Measurements from ENCODE around the gene RAB3B. TPM values are rescaled to one million over a fixed set of nuclear protein-coding genes. Genes with fewer than 3 reads are reported as not detected.
"Not testable (repeated sequence)": the region's sequence is repeated elsewhere in the genome, so short reads cannot be mapped to it uniquely, and the experiment has no call there.

RAB3B gene
- total and polyA plus RNA-seq, 3 experiments from 2014 or later: 0.01 to 0.13 (median 0.11) TPM

DNA sequence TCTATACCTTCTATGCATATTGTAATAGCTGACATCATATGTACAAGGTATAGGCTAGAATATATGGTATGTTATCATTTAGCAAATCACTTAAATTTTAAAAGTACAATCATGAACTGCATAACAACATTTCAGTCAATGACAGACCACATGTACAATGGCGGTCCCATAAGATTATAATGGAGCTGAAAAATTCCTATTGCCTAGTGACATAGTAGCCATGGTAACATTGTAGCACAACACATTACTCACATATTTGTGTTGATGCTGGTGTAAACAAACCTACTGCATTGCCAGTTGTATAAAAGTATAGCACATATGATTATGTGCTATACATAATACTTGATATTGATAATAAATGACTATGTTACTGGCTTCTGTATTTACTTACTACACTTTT is 8.9 kb downstream of the RAB3B start:
- Mint-ChIP-seq H3K4me3 (no peak overlapping the region), H3K36me3 (no peaks in the 10 kb centered on the region), H3K9me3 (no peaks in the 10 kb centered on the region), H3K27me3 (no peaks in the 10 kb centered on the region), H3K27ac (no peak overlapping the region), H3K4me1 (no peaks in the 10 kb centered on the region)
- ChIA-PET CTCF (no interaction called here), POLR2A (no interaction called here)
- Histone ChIP-seq H3K4me1 (ENCODE audit: insufficient read depth, low read length) (no peaks in the 10 kb centered on the region), H3K27me3 (ENCODE audit: insufficient read depth, low read length, poor library complexity, severe bottlenecking) (no peaks in the 10 kb centered on the region), H3K9me3 (ENCODE audit: low read length) (no peaks in the 10 kb centered on the region), H3K27ac (ENCODE audit: low read depth, low read length) (no peak overlapping the region), H3K4me3 (ENCODE audit: low read length) (no peak overlapping the region), H3K36me3 (ENCODE audit: insufficient read depth, low read length) (no peaks in the 10 kb centered on the region)
- no peak for DNase-seq

DNA sequence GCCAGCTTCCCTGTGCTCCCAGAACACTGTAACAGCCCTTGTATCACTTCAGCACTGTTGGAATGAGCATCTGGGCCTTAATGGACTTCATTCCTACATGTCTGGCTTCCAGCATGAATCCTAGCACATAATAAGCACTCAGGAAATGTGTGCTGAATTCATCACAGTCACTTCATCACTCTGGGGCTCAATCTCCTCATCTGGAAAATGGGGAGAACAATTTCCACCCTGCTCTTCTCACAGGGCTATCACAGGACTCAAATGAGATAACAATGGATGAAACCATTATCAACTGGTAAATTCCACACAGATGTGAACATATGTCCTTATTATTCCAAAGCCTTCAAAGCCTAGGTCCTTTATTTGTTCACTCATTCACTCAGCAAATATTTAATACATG is 12.4 kb downstream of the RAB3B start:
- no peak overlapping the region for H3K4me3 ChIP-seq (ENCODE audit: low read length)
- CTCF ChIA-PET: no interaction called here
- Mint-ChIP-seq H3K27me3 (peaks cover 0 to 3% of the 10 kb centered on the region in 2 donors), H3K27ac (no peak overlapping the region), H3K4me3 (no peak overlapping the region), H3K9me3 (no peaks in the 10 kb centered on the region), H3K4me1 (no peaks in the 10 kb centered on the region), H3K36me3 (no peaks in the 10 kb centered on the region)
- POLR2A ChIA-PET: no interaction called here
- no peak for DNase-seq
- H3K9me3 ChIP-seq (ENCODE audit: low read length): no peaks in the 10 kb centered on the region
- no peaks in the 10 kb centered on the region for H3K36me3 ChIP-seq (ENCODE audit: insufficient read depth, low read length)
- no peaks in the 10 kb centered on the region for H3K4me1 ChIP-seq (ENCODE audit: insufficient read depth, low read length)
- H3K27ac ChIP-seq (ENCODE audit: low read depth, low read length): no peak overlapping the region
- H3K27me3 ChIP-seq (ENCODE audit: insufficient read depth, low read length, poor library complexity, severe bottlenecking): no peaks in the 10 kb centered on the region

DNA sequence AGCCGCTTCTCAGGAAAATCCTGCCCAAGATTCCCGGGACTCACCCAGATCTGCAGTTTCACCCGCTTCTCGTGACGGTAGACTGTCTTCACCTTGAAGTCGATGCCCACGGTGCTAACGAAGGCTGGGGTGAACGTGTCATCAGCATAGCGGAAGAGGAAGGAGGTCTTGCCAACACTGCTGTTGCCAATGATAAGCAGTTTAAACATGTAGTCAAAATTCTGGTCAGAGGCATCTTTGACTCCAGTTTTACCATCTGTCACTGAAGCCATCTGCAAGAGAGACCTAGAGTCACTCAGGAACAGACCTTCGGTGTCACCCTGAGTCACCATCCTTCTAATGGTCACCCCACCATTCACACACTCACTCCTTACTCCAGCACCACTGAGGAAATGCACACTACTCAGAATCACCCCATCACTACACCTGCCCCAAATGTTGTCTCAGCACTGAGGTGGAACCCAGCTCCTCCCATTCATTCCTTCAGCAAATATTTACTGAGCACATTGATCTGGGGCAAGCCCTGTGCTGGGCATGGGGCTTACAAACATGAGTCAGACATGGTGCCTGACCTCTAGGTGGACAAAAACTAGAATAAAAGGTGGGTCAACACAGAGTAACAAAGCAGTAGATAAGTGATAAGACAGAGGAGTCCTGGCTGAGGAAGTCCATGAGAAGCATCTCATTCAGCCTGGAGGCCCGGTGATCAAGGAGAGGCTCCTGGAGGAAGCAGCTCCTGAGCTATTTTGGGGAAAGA is 13.5 kb downstream of the RAB3B start:
- CTCF ChIA-PET: no interaction called here
- Mint-ChIP-seq H3K9me3 (no peaks in the 10 kb centered on the region), H3K27me3 (peaks cover 0 to 3% of the 10 kb centered on the region in 2 donors), H3K4me1 (no peaks in the 10 kb centered on the region), H3K36me3 (no peaks in the 10 kb centered on the region), H3K27ac (peak overlapping the region in 1 of 8 donors; percentile 33), H3K4me3 (no peak overlapping the region)
- H3K36me3 ChIP-seq (ENCODE audit: insufficient read depth, low read length): no peaks in the 10 kb centered on the region
- H3K27ac ChIP-seq (ENCODE audit: low read depth, low read length): no peak overlapping the region
- H3K27me3 ChIP-seq (ENCODE audit: insufficient read depth, low read length, poor library complexity, severe bottlenecking): no peaks in the 10 kb centered on the region
- H3K4me1 ChIP-seq (ENCODE audit: insufficient read depth, low read length): no peaks in the 10 kb centered on the region
- H3K4me3 ChIP-seq (ENCODE audit: low read length): no peak overlapping the region
- H3K9me3 ChIP-seq (ENCODE audit: low read length): no peaks in the 10 kb centered on the region
- POLR2A ChIA-PET: no interaction called here
- no peak for DNase-seq

DNA sequence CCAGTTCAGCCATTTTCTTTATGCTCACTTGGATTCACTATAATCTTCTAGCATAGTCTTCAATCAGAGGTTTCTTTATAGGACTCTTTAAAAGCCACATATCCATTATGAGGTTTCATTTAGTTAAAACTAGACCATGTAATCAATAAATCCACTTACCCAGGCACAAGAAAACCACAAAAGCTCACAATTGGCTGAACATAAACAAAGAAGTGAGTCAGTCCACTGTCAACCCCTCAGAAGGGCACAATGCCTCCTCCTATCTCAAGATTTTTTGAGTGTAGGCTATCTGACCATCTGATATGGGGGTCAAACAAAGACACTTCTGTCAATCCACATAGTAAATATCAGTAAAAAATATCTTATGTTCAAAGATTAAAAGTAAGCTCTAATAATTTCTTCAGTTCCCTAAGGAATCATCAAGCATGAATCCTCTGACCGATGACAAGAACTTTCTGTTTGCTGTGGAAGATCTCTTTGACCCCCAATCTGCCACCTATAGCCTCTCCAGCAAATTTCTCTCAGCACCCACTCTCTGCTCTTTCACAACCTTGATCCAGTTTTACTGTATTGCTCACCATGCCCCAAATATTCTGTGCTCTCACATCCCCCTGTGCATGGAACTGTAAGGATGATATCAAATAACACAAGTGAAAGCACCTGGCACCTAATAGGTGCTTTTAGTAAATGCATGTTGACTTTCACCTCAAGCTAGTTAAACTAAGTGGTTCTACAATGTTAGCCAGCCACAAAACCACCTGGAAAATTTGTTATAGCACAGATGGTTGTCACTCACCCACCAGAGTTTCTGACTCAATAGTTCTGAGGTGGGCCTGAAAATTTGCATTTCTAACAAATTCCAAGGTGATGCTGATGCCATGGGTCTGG is 16.7 kb downstream of the RAB3B start:
- no peaks in the 10 kb centered on the region for H3K9me3 Mint-ChIP-seq

DNA sequence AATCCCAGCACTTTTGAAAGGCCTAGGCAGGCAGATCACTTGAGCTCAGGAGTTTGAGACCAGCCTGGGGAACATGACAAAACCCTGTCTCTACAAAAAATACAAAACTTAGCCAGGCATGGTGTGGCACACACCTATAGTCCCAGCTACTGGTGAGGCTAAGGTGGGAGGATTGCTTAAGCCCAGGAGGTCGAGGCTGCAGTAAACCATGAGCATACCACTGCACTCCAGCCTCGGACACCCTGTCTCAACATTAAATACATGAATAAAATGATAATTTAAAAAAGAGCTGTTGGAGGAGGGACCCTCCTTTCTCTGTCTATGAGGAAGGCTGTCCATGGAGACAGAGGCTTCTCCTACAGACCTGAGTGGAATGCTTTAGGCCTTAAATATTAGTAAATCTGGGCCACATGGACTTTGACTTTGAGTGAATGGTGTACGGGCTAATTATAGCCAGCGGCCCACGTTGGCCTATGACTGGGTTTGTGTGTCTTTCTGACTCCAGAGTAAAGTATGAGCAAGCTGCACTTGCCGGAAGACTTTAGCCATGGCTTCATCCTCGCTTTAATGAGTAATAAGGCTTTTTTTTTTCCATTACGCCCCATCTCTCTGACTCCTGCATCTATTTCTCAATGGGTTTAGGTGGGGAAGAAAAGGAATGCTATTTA is 21.3 kb downstream of the RAB3B start:
- Histone ChIP-seq H3K27ac (ENCODE audit: low read depth, low read length) (no peak overlapping the region), H3K9me3 (ENCODE audit: low read length) (no peaks in the 10 kb centered on the region), H3K27me3 (ENCODE audit: insufficient read depth, low read length, poor library complexity, severe bottlenecking) (no peaks in the 10 kb centered on the region), H3K4me3 (ENCODE audit: low read length) (no peak overlapping the region), H3K4me1 (ENCODE audit: insufficient read depth, low read length) (no peaks in the 10 kb centered on the region), H3K36me3 (ENCODE audit: insufficient read depth, low read length) (no peaks in the 10 kb centered on the region)
- H3K27ac Mint-ChIP-seq: peak overlapping the region in 1 of 8 donors; percentile 17
- no peaks in the 10 kb centered on the region for H3K9me3 Mint-ChIP-seq
- no peak overlapping the region for H3K4me3 Mint-ChIP-seq
- ChIA-PET CTCF (no interaction called here), POLR2A (no interaction called here)
- H3K4me1 Mint-ChIP-seq: no peaks in the 10 kb centered on the region
- H3K36me3 Mint-ChIP-seq: no peaks in the 10 kb centered on the region
- peaks cover 5 to 22% of the 10 kb centered on the region in 2 donors for H3K27me3 Mint-ChIP-seq
- no peak for DNase-seq

More for the DNA sequence above, 16.7 kb downstream of the RAB3B start:
- ChIA-PET POLR2A (no interaction called here), CTCF (no interaction called here)
- Mint-ChIP-seq H3K27ac (no peak overlapping the region), H3K4me3 (no peak overlapping the region), H3K4me1 (no peaks in the 10 kb centered on the region), H3K36me3 (no peaks in the 10 kb centered on the region), H3K27me3 (peaks cover 4 to 11% of the 10 kb centered on the region in 2 donors)
- H3K9me3 ChIP-seq (ENCODE audit: low read length): no peaks in the 10 kb centered on the region
- no peaks in the 10 kb centered on the region for H3K27me3 ChIP-seq (ENCODE audit: insufficient read depth, low read length, poor library complexity, severe bottlenecking)
- H3K27ac ChIP-seq (ENCODE audit: low read depth, low read length): no peak overlapping the region
- no peaks in the 10 kb centered on the region for H3K36me3 ChIP-seq (ENCODE audit: insufficient read depth, low read length)
- no peak for DNase-seq
- no peaks in the 10 kb centered on the region for H3K4me1 ChIP-seq (ENCODE audit: insufficient read depth, low read length)
- no peak overlapping the region for H3K4me3 ChIP-seq (ENCODE audit: low read length)

DNA sequence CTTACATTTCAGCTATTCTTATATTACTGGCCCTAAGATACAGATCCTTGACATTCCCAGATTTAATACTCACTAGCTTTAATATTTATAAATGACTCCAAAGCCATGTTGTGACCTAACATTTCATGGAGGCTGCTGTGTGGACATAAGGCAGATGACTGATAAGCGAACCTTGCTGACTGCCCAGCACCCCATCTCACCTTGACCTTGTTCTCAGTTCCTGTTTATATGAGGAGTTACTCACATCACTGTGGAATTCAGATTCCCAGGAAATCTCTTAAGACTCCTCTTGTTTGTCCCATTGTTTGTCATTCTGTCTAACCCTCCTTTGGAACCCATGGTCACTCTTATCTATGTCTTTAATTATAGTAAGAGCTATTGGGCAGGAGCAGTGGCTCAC is 21.9 kb downstream of the RAB3B start:
- H3K4me1 Mint-ChIP-seq: no peaks in the 10 kb centered on the region
- no peaks in the 10 kb centered on the region for H3K36me3 Mint-ChIP-seq
- H3K9me3 ChIP-seq (ENCODE audit: low read length): no peaks in the 10 kb centered on the region
- no peak overlapping the region for H3K4me3 ChIP-seq (ENCODE audit: low read length)
- peak overlapping the region in 1 of 8 donors; percentile 17 for H3K27ac Mint-ChIP-seq
- no peaks in the 10 kb centered on the region for H3K27me3 ChIP-seq (ENCODE audit: insufficient read depth, low read length, poor library complexity, severe bottlenecking)
- no peak overlapping the region for H3K27ac ChIP-seq (ENCODE audit: low read depth, low read length)
- no peak overlapping the region for H3K4me3 Mint-ChIP-seq
- no peak for DNase-seq
- H3K27me3 Mint-ChIP-seq: peaks cover 5 to 22% of the 10 kb centered on the region in 2 donors
- H3K4me1 ChIP-seq (ENCODE audit: insufficient read depth, low read length): no peaks in the 10 kb centered on the region
- POLR2A ChIA-PET: no interaction called here
- CTCF ChIA-PET: no interaction called here
- H3K36me3 ChIP-seq (ENCODE audit: insufficient read depth, low read length): no peaks in the 10 kb centered on the region
- no peaks in the 10 kb centered on the region for H3K9me3 Mint-ChIP-seq

DNA sequence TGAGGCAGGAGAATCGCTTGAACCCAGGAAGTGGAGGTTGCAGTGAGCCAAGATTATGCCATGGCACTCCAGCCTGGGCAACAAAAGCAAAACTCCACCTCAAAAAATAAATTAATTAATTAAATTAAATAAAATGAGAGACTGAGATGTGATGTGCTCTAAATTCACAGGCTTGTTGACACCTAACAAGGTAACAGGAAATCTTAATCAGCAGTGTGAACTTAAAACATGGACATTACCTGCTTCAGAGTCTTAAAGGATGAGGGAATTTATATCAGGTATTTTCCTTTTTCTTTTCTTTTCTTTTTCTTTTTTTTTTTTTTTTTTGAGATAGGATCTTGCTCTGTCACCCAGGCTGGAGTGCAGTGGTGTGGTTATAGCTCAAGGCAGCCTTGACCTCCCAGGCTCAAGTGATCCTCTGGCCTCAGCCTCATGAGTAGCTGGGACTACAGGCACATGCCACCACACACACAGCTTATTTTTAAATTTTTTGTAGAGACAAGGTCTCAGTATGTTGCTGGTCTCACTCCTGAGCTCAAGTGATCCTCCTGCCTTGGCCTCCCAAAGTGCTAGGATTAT is 23.2 kb downstream of the RAB3B start:
- H3K9me3 ChIP-seq (ENCODE audit: low read length); H3K9me3 Mint-ChIP-seq; H3K4me3 ChIP-seq (ENCODE audit: low read length); H3K27me3 ChIP-seq (ENCODE audit: insufficient read depth, low read length, poor library complexity, severe bottlenecking); H3K27ac ChIP-seq (ENCODE audit: low read depth, low read length); H3K36me3 Mint-ChIP-seq; CTCF ChIA-PET; H3K4me1 Mint-ChIP-seq; H3K4me1 ChIP-seq (ENCODE audit: insufficient read depth, low read length); H3K36me3 ChIP-seq (ENCODE audit: insufficient read depth, low read length); DNase-seq; H3K4me3 Mint-ChIP-seq; H3K27ac Mint-ChIP-seq; POLR2A ChIA-PET: not testable (repeated sequence)
- H3K27me3 Mint-ChIP-seq: peaks cover 5 to 22% of the 10 kb centered on the region in 2 donors

DNA sequence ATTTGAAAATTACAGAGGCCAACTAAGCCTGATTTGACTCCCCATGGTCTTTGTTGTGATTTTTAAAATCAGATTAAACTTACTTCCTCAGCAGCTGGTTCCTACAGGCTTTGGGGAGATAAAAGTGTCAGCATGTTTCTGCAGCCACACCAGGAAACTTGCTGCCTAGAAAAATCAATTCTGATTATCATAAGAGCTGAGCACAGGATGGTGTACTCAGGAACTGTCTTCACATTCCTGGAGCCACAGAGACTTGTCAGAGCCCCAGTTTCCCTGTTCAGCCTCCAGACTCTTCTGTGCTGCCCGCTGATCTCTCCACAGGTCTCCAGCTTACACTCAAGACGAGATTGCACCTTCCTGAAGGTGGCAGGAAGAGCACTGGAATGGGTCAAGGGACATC is 23.9 kb downstream of the RAB3B start:
- H3K36me3 Mint-ChIP-seq: no peaks in the 10 kb centered on the region
- no peak overlapping the region for H3K4me3 Mint-ChIP-seq
- DNase-seq: no peak
- no peaks in the 10 kb centered on the region for H3K9me3 Mint-ChIP-seq
- H3K4me1 Mint-ChIP-seq: no peaks in the 10 kb centered on the region
- peak overlapping the region in 1 of 8 donors; percentile 24 for H3K27ac Mint-ChIP-seq
- no peak overlapping the region for H3K4me3 ChIP-seq (ENCODE audit: low read length)
- no peaks in the 10 kb centered on the region for H3K4me1 ChIP-seq (ENCODE audit: insufficient read depth, low read length)
- H3K27me3 ChIP-seq (ENCODE audit: insufficient read depth, low read length, poor library complexity, severe bottlenecking): no peaks in the 10 kb centered on the region
- ChIA-PET CTCF (no interaction called here), POLR2A (no interaction called here)
- no peaks in the 10 kb centered on the region for H3K9me3 ChIP-seq (ENCODE audit: low read length)
- no peak overlapping the region for H3K27ac ChIP-seq (ENCODE audit: low read depth, low read length)
- H3K36me3 ChIP-seq (ENCODE audit: insufficient read depth, low read length): no peaks in the 10 kb centered on the region
- peaks cover 5 to 22% of the 10 kb centered on the region in 2 donors for H3K27me3 Mint-ChIP-seq

Measured in CD8-positive, alpha-beta memory T cell (primary cell).